Vagina (tissue), 2 donors: Measurements from ENCODE around the gene ACOT6. TPM values are rescaled to one million over a fixed set of nuclear protein-coding genes. Genes with fewer than 3 reads are reported as not detected.
A peak's percentile ranks its signal among the peaks of the same experiment; 100 is the strongest.
"Not testable (repeated sequence)": the region's sequence is repeated elsewhere in the genome, so short reads cannot be mapped to it uniquely, and the experiment has no call there.

Source experiments
- DNase-seq, 2 donors: peaks; one replicate each; pipeline ENCODE4 v3.0.0-alpha.2; 2017; ENCODE audit errors: extremely low spot score in 2 of 2
- H3K27ac ChIP-seq: fragments of 200-600 bp; sonication (generic); one replicate; pipeline ENCODE4 v1.5.1; 2019
- H3K27me3 ChIP-seq: fragments of 200-600 bp; sonication (generic); one replicate; pipeline ENCODE4 v1.5.1; 2019
- H3K36me3 ChIP-seq, 2 donors: fragments of 200-600 bp; sonication (generic); one replicate each; pipeline ENCODE4 v1.5.1; 2017 to 2019
- H3K4me1 ChIP-seq: fragments of 200-600 bp; sonication (generic); one replicate; pipeline ENCODE4 v1.5.1; 2019
- H3K4me3 ChIP-seq, 2 donors: fragments of 200-600 bp; sonication (generic); 1 replicate in 1 of 2; 2 replicates in 1 of 2; pipeline ENCODE4 v1.5.1; 2016 to 2019
- H3K9me3 ChIP-seq: fragments of 200-600 bp; sonication (generic); one replicate; pipeline ENCODE4 v1.5.1; 2019
- POLR2A ChIP-seq, 2 donors: fragments of 450-650 bp; IDR thresholded peaks; one replicate each; pipeline ENCODE4 v1.6.1; 2017; ENCODE audit warnings: antibody characterized with exemption in 2 of 2, mild to moderate bottlenecking in 2 of 2, moderate library complexity in 2 of 2
- POLR2AphosphoS5 ChIP-seq, 2 donors: sonication (generic); formaldehyde crosslinking; IDR thresholded peaks; one replicate each; pipeline ENCODE4 v1.9.0; 2017; ENCODE audit warnings: antibody characterized with exemption in 2 of 2, mild to moderate bottlenecking in 2 of 2, low read depth in 1 of 2; ENCODE audit not compliant: insufficient read depth in 1 of 2
- intact Hi-C: fragments of 100-400 bp; cut with DNase I; formaldehyde crosslinking; loops from one replicate; pipeline ENCODE4 v1.15.1; 2023
- total RNA-seq: library from RNA; depleted of rRNA; stranded (reverse); fragments of >200 nt; gene quantifications from one replicate; pipeline ENCODE4 v1.2.3, GENCODE V29; 2016
- TF ChIP-seq, protein P1 (sequence below), 3 experiments: fragments of 450-650 bp in 2 of 3; fragments of 200-600 bp in 1 of 3; sonication (generic) in 1 of 3; IDR thresholded peaks; one replicate each; pipeline ENCODE4 v1.5.1; 2017 to 2019; ENCODE audit warnings: antibody characterized with exemption in 3 of 3, mild to moderate bottlenecking in 2 of 3, moderate library complexity in 2 of 3

The ACOT6 gene
- total RNA-seq, 1 donor from 2014 or later = not detected

DNA sequence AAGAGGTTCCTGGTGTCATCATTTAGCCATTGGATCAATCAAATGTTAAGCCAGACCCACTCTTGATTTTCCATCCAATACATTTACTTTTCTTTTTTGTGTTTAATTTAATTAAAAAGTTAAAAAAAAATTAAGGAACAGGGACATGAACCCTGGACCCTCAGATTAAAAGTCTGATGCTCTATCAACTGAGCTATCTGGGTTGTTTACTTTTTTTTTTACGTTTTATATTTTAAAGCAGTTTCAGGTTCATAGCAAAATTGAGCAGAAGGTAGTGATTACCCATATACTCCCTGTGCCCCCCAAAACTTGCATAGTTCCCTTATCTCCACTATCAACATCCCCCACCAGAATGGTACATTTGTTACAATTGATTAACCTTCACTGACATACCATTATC lies 23.6 kb upstream of the ACOT6 start:
- no peak for DNase-seq
- Histone ChIP-seq H3K36me3 (no peaks in the 10 kb centered on the region), H3K9me3 (no peaks in the 10 kb centered on the region), H3K27me3 (no peaks in the 10 kb centered on the region), H3K27ac (no peak overlapping the region), H3K4me3 (no peak overlapping the region), H3K4me1 (peaks cover 5% of the 10 kb centered on the region)
- TF ChIP-seq, protein P1, sequence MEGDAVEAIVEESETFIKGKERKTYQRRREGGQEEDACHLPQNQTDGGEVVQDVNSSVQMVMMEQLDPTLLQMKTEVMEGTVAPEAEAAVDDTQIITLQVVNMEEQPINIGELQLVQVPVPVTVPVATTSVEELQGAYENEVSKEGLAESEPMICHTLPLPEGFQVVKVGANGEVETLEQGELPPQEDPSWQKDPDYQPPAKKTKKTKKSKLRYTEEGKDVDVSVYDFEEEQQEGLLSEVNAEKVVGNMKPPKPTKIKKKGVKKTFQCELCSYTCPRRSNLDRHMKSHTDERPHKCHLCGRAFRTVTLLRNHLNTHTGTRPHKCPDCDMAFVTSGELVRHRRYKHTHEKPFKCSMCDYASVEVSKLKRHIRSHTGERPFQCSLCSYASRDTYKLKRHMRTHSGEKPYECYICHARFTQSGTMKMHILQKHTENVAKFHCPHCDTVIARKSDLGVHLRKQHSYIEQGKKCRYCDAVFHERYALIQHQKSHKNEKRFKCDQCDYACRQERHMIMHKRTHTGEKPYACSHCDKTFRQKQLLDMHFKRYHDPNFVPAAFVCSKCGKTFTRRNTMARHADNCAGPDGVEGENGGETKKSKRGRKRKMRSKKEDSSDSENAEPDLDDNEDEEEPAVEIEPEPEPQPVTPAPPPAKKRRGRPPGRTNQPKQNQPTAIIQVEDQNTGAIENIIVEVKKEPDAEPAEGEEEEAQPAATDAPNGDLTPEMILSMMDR (IDR thresholded peaks at IDR 0.05) = no peak
- TF ChIP-seq POLR2A (IDR thresholded peaks at IDR 0.05) (no peak), POLR2AphosphoS5 (IDR thresholded peaks at IDR 0.05; ENCODE audit: insufficient read depth in 1 of 2, low read depth in 1 of 2) (no peak)
- intact Hi-C loops = no loop called here

DNA sequence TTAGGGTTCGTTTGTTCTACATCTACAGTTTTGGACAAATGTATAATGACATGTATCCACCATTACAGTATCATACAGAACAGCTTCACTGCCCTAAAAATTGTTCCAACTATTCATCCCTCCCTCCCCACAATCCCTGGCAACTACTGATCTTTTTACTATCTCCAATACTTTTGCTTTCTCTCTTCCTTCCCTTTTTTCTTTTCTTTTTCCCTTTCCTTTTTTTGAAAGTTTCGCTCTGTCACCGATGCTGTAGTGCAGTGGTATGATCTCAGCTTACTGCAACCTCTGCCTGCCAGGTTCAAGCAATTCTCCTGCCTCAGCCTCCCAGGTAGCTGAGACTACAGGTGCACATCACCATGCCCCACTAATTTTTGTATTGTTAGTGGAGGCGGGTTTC lies 23.2 kb upstream of the ACOT6 start:
- no peak for DNase-seq
- Histone ChIP-seq H3K9me3 (no peaks in the 10 kb centered on the region), H3K27me3 (no peaks in the 10 kb centered on the region), H3K4me3 (no peak overlapping the region), H3K27ac (no peak overlapping the region), H3K36me3 (no peaks in the 10 kb centered on the region), H3K4me1 (peaks cover 5% of the 10 kb centered on the region)
- intact Hi-C loops = no loop called here
- TF ChIP-seq, protein P1 (IDR thresholded peaks at IDR 0.05) = no peak
- TF ChIP-seq POLR2A (IDR thresholded peaks at IDR 0.05) (no peak), POLR2AphosphoS5 (IDR thresholded peaks at IDR 0.05; ENCODE audit: insufficient read depth in 1 of 2, low read depth in 1 of 2) (no peak)

DNA sequence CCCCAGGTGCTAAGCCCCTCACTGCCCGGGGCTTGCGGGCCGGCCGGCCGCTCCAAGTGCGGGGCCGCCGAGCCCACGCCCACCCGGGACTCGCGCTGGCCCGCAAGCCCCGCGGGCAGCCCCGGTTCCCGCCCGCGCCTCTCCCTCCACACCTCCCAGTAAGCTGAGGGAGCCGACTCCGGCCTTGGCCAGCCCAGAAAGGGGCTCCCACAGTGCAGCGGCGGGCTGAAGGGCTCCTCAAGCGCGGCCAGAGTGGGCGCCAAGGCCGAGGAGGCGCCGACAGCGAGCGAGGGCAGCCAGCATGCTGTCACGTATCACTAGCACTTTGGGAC lies 21.7 kb upstream of the ACOT6 start:
- H3K9me3 ChIP-seq, intact Hi-C loops, DNase-seq, H3K36me3 ChIP-seq, H3K4me1 ChIP-seq, H3K27ac ChIP-seq, H3K27me3 ChIP-seq, H3K4me3 ChIP-seq: not testable (repeated sequence)

DNA sequence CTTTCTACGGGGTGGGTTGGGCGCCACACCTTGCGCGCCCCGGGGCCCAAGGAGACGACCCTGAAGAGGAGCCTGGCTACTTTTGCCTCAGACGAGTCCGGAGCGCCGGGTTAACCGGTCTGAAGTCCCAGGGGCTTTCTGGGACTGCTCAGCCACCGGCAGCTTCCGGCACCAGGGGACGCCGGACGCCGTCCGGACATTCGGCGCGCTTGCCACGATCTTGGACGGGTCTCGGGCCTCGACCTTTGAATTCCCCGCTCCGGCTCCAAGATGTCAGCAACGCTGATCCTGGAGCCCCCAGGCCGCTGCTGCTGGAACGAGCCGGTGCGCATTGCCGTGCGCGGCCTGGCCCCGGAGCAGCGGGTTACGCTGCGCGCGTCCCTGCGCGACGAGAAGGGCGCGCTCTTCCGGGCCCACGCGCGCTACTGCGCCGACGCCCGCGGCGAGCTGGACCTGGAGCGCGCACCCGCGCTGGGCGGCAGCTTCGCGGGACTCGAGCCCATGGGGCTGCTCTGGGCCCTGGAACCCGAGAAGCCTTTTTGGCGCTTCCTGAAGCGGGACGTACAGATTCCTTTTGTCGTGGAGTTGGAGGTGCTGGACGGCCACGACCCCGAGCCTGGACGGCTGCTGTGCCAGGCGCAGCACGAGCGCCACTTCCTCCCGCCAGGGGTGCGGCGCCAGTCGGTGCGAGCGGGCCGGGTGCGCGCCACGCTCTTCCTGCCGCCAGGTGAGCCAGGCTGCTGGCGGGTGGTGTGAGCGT lies 20.4 kb upstream of the ACOT6 start, which contains the start of gene ACOT4:
Gene ACOT4, plus strand, starts transcription at position 184 of the 760 bp plus-strand sequence. Its CDS starts 87 bp downstream, at position 271.
- Histone ChIP-seq H3K27ac (no peak within 1 kb of the TSS), H3K4me1 (peaks cover 5% of the 10 kb centered on the region), H3K27me3 (no peaks in the 10 kb centered on the region), H3K4me3 (peak within 1 kb of the TSS; percentile 59 to 66), H3K36me3 (no peaks in the 10 kb centered on the region), H3K9me3 (no peaks in the 10 kb centered on the region)
- intact Hi-C loops = no loop called here
- no peak for TF ChIP-seq POLR2A (IDR thresholded peaks at IDR 0.05)
- peak in 1 of 2 donors; percentile 6 for TF ChIP-seq POLR2AphosphoS5 (IDR thresholded peaks at IDR 0.05; ENCODE audit: insufficient read depth in 1 of 2, low read depth in 1 of 2)
- TF ChIP-seq, protein P1 (IDR thresholded peaks at IDR 0.05) = no peak
- DNase-seq = no peak

DNA sequence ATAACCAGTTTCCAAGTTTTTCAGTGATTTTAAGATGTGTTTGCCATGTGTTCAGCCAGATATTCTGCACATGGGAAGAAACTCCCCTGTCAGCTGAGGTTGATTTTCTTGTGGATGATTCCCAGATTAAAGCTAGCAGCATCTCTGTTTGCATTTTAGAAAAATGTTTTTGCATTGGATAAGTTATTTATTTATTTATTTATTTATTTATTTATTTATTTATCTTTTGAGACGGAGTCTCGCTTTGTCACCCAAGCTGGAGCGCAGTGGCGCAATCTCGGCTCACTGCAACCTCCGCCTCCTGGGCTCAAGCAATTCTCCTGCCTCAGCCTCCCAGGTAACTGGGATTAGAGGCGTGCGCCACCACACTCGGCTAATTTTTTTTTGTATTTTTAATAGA lies 17.8 kb upstream of the ACOT6 start:
- H3K27me3 ChIP-seq = no peaks in the 10 kb centered on the region
- intact Hi-C loops = no loop called here
- H3K36me3 ChIP-seq = no peaks in the 10 kb centered on the region
- DNase-seq = no peak
- H3K9me3 ChIP-seq = no peaks in the 10 kb centered on the region
- TF ChIP-seq POLR2AphosphoS5 (IDR thresholded peaks at IDR 0.05; ENCODE audit: insufficient read depth in 1 of 2, low read depth in 1 of 2) (no peak), POLR2A (IDR thresholded peaks at IDR 0.05) (no peak)
- TF ChIP-seq, protein P1 (IDR thresholded peaks at IDR 0.05) = no peak
- peaks cover 5% of the 10 kb centered on the region for H3K4me1 ChIP-seq
- H3K4me3 ChIP-seq = no peak overlapping the region
- H3K27ac ChIP-seq = no peak overlapping the region
